ENCODE measurements around the gene FHOD1. TPM values are rescaled to one million over a fixed set of nuclear protein-coding genes. Genes with fewer than 3 reads are reported as not detected.

Gene FHOD1
- total and polyA plus RNA-seq, 9 of the 15 experiments (the other 6 are each of a cell fraction or from before 2014, with no cell fraction given) = 18.7 to 126 (median 32.3) TPM

DNA sequence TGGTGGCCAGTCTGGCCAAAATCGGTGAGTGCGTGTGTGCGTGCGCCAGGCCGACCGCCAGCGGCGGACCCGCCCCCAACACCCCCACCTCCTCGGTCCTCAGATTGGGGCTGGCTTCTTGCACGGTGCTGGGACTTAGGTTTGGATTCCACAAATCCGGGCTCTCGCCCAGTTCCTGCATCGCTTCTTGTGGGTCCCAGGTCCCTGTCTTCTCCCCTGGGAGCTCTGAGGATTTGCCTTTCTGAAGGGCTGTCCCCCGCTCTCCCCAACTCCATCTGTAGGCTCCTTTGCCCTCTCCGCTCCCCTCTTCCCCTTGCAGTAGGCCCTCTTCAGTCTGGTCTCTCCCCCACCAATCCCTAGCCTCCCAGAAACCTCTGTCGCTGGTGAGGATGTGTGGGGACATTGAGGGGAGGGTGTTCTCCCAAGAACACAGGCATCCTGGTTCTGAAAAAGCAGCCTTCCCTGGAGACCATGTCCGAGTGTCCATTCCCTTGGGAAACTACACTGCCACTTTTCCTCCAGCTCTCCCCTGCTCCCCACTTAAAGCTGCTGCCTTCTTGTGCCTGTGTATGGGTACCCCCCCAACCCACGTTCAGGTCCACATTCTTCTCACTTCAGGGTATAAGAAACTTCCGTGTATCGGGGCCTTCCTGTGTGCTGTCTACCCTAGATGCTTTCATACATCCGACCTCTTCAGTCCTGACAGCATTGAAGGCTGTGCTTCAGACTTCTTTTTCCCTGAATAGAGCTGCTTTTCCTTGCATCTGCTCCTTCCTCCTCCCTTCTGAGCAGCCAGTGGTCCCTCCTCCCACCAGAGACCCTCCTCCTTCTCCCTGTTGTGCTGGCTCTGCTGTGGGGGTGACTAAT, 2.1 kb upstream of the FHOD1 start (continued):
- TF ChIP-seq SMAD4 (CRISPR knock-in tag; conservative IDR thresholded peaks at IDR 0.05) = 0 out of 2 replicates have a peak, but pooled peaks have one; percentile 0
- no peak for TF ChIP-seq ZNF232 (CRISPR knock-in tag; IDR thresholded peaks at IDR 0.05)
- TF ChIP-seq, protein P1, sequence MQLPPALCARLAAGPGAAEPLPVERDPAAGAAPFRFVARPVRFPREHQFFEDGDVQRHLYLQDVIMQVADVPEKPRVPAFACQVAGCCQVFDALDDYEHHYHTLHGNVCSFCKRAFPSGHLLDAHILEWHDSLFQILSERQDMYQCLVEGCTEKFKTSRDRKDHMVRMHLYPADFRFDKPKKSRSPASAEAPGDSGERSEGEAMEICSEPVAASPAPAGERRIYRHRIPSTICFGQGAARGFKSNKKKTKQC (CRISPR knock-in tag; IDR thresholded peaks at IDR 0.05) = no peak
- TF ChIP-seq NR2F6 (CRISPR knock-in tag; IDR thresholded peaks at IDR 0.05) = no peak
- TF ChIP-seq, protein P2, sequence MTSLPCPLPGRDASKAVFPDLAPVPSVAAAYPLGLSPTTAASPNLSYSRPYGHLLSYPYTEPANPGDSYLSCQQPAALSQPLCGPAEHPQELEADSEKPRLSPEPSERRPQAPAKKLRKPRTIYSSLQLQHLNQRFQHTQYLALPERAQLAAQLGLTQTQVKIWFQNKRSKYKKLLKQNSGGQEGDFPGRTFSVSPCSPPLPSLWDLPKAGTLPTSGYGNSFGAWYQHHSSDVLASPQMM (CRISPR knock-in tag; IDR thresholded peaks at IDR 0.05) = no peak
- TF ChIP-seq NRF1 (conservative IDR thresholded peaks at IDR 0.05 in 1 of 2, IDR thresholded peaks at IDR 0.05 in 1 of 2) = 0 out of 4 replicates have a peak, but pooled peaks of 1 of the 2 experiments have one; percentile 28
- TF ChIP-seq RBFOX2 (IDR thresholded peaks at IDR 0.05; ENCODE audit: low read depth, low read length) = peak; percentile 47
- TF ChIP-seq, protein P3, sequence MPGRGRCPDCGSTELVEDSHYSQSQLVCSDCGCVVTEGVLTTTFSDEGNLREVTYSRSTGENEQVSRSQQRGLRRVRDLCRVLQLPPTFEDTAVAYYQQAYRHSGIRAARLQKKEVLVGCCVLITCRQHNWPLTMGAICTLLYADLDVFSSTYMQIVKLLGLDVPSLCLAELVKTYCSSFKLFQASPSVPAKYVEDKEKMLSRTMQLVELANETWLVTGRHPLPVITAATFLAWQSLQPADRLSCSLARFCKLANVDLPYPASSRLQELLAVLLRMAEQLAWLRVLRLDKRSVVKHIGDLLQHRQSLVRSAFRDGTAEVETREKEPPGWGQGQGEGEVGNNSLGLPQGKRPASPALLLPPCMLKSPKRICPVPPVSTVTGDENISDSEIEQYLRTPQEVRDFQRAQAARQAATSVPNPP (IDR thresholded peaks at IDR 0.05; ENCODE audit: borderline replicate concordance, insufficient read depth, insufficient read length) = no peak
- TF ChIP-seq, protein P4, sequence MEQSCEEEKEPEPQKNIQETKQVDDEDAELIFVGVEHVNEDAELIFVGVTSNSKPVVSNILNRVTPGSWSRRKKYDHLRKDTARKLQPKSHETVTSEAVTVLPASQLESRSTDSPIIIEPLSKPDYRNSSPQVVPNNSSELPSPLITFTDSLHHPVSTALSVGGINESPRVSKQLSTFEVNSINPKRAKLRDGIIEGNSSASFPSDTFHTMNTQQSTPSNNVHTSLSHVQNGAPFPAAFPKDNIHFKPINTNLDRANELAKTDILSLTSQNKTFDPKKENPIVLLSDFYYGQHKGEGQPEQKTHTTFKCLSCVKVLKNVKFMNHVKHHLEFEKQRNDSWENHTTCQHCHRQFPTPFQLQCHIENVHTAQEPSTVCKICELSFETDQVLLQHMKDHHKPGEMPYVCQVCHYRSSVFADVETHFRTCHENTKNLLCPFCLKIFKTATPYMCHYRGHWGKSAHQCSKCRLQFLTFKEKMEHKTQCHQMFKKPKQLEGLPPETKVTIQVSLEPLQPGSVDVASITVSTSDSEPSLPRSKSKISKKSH (CRISPR knock-in tag; IDR thresholded peaks at IDR 0.05) = no peak
- no peak for TF ChIP-seq TSC22D4 (tag; IDR thresholded peaks at IDR 0.05)
- no peak for TF ChIP-seq MAFG (tag; conservative IDR thresholded peaks at IDR 0.05)
- TF ChIP-seq SP1 (CRISPR knock-in tag; IDR thresholded peaks at IDR 0.05) = peak; percentile 29; the same call in 1 of the 2 replicates
- no peak for TF ChIP-seq MTA3 (IDR thresholded peaks at IDR 0.05; ENCODE audit: borderline replicate concordance)
- no peak for TF ChIP-seq LCOR (CRISPR knock-in tag; IDR thresholded peaks at IDR 0.05)
- TF ChIP-seq EP300 (IDR thresholded peaks at IDR 0.05; ENCODE audit: low read length) = no peak
- no peak for TF ChIP-seq HNRNPH1 (optimal IDR thresholded peaks at IDR 0.05; ENCODE audit: low read depth, low read length)
- TF ChIP-seq PHF21A (IDR thresholded peaks at IDR 0.05; ENCODE audit: borderline replicate concordance, low read depth) = no peak
- TF ChIP-seq BCL6 (CRISPR knock-in tag; IDR thresholded peaks at IDR 0.05) = no peak

Measured in K562 (cell line).